Measurements from ENCODE around the gene C7. TPM values are rescaled to one million over a fixed set of nuclear protein-coding genes. Genes with fewer than 3 reads are reported as not detected.
A peak's percentile ranks its signal among the peaks of the same experiment; 100 is the strongest.

Gene C7
- total RNA-seq, 1 experiment from 2014 or later = 11.7 TPM

- DNase-seq (ENCODE audit: low spot score) = no peak
- H3K4me1 ChIP-seq (ENCODE audit: insufficient read depth, low read length, poor library complexity, severe bottlenecking) = no peaks in the 10 kb centered on the region
- no peak overlapping the region for H3K27ac ChIP-seq (ENCODE audit: low read depth, low read length, poor library complexity, severe bottlenecking)
- no peaks in the 10 kb centered on the region for H3K27me3 ChIP-seq (replicated peaks; ENCODE audit: insufficient read depth, low read depth, low read length, poor library complexity)
- CTCF ChIA-PET = interaction anchor here (0.6 kb wide), 1 partner anchor 1901 kb away, joined by 3 read pairs; no protein-coding TSS in a partner anchor
- no TSS peak for BruUV-seq (replicated peaks)
- H3K4me3 ChIP-seq (ENCODE audit: low read depth, low read length, poor library complexity, severe bottlenecking) = no peak overlapping the region
- TF ChIP-seq CTCF (conservative IDR thresholded peaks at IDR 0.05; ENCODE audit: low read depth, low read length) (no peak), EZH2 (IDR thresholded peaks at IDR 0.05; ENCODE audit: borderline replicate concordance, low read depth, low read length, poor library complexity, severe bottlenecking) (no peak)
- no peaks in the 10 kb centered on the region for H3K36me3 ChIP-seq (ENCODE audit: insufficient read depth, low read length, poor library complexity, severe bottlenecking)
- H3K9me3 ChIP-seq (ENCODE audit: low read depth, low read length, poor library complexity, severe bottlenecking) = no peaks in the 10 kb centered on the region
- intact Hi-C loops (cut with micrococcal nuclease; ENCODE audit: unreplicated experiment) = no loop called here
- POLR2A ChIA-PET (ENCODE audit: low non-redundant PET) = no interaction called here
Observed at GRCh38 chr5:40955313-40955712, 46.0 kb downstream of the C7 start.

GRCh38 chr5:40957048-40957447 lies 47.8 kb downstream of the C7 start:
- Histone ChIP-seq H3K9me3 (ENCODE audit: low read depth, low read length, poor library complexity, severe bottlenecking) (no peaks in the 10 kb centered on the region), H3K36me3 (ENCODE audit: insufficient read depth, low read length, poor library complexity, severe bottlenecking) (no peaks in the 10 kb centered on the region), H3K27ac (ENCODE audit: low read depth, low read length, poor library complexity, severe bottlenecking) (no peak overlapping the region), H3K4me3 (ENCODE audit: low read depth, low read length, poor library complexity, severe bottlenecking) (no peak overlapping the region), H3K4me1 (ENCODE audit: insufficient read depth, low read length, poor library complexity, severe bottlenecking) (no peaks in the 10 kb centered on the region), H3K27me3 (replicated peaks; ENCODE audit: insufficient read depth, low read depth, low read length, poor library complexity) (no peaks in the 10 kb centered on the region)
- BruUV-seq (replicated peaks) = no TSS peak
- TF ChIP-seq CTCF (conservative IDR thresholded peaks at IDR 0.05; ENCODE audit: low read depth, low read length) (no peak), EZH2 (IDR thresholded peaks at IDR 0.05; ENCODE audit: borderline replicate concordance, low read depth, low read length, poor library complexity, severe bottlenecking) (no peak)
- CTCF ChIA-PET = no interaction called here
- no peak for DNase-seq (ENCODE audit: low spot score)
- POLR2A ChIA-PET (ENCODE audit: low non-redundant PET) = no interaction called here
- intact Hi-C loops (cut with micrococcal nuclease; ENCODE audit: unreplicated experiment) = no loop called here

- DNase-seq (ENCODE audit: low spot score) = peak; percentile 18
- H3K27ac ChIP-seq (ENCODE audit: low read depth, low read length, poor library complexity, severe bottlenecking) = no peak overlapping the region
- H3K27me3 ChIP-seq (replicated peaks; ENCODE audit: insufficient read depth, low read depth, low read length, poor library complexity) = no peaks in the 10 kb centered on the region
- no TSS peak for BruUV-seq (replicated peaks)
- H3K9me3 ChIP-seq (ENCODE audit: low read depth, low read length, poor library complexity, severe bottlenecking) = no peaks in the 10 kb centered on the region
- no peak overlapping the region for H3K4me3 ChIP-seq (ENCODE audit: low read depth, low read length, poor library complexity, severe bottlenecking)
- TF ChIP-seq CTCF (conservative IDR thresholded peaks at IDR 0.05; ENCODE audit: low read depth, low read length) (no peak), EZH2 (IDR thresholded peaks at IDR 0.05; ENCODE audit: borderline replicate concordance, low read depth, low read length, poor library complexity, severe bottlenecking) (no peak)
- intact Hi-C loops (cut with micrococcal nuclease; ENCODE audit: unreplicated experiment) = no loop called here
- no peaks in the 10 kb centered on the region for H3K4me1 ChIP-seq (ENCODE audit: insufficient read depth, low read length, poor library complexity, severe bottlenecking)
- H3K36me3 ChIP-seq (ENCODE audit: insufficient read depth, low read length, poor library complexity, severe bottlenecking) = no peaks in the 10 kb centered on the region
- CTCF ChIA-PET = no interaction called here
- POLR2A ChIA-PET (ENCODE audit: low non-redundant PET) = no interaction called here
Observed at GRCh38 chr5:40958811-40959210, 49.5 kb downstream of the C7 start.
